Endodermal cell (in vitro differentiated cells): Measurements from ENCODE around the gene BRD2. TPM values are rescaled to one million over a fixed set of nuclear protein-coding genes. Genes with fewer than 3 reads are reported as not detected.

ENCODE experiments used
- DNase-seq: peaks from one replicate; pipeline ENCODE4 v3.0.0-alpha.2; 2017
- H3K27ac ChIP-seq: 2 replicates; pipeline ENCODE4 v1.5.1; 2013; ENCODE audit warnings: mild to moderate bottlenecking, low read depth, low read length, moderate library complexity
- H3K27me3 ChIP-seq: 2 replicates; pipeline ENCODE4 v1.6.1; 2013; ENCODE audit warnings: mild to moderate bottlenecking, low read length, moderate library complexity; ENCODE audit not compliant: insufficient read depth, control insufficient read depth, poor library complexity, severe bottlenecking
- H3K36me3 ChIP-seq: 2 replicates; pipeline ENCODE4 v1.7.0; 2013; ENCODE audit warnings: mild to moderate bottlenecking, low read length, moderate library complexity; ENCODE audit not compliant: control insufficient read depth, insufficient read depth
- H3K4me1 ChIP-seq: one replicate; pipeline ENCODE4 v1.7.0; 2013; ENCODE audit warnings: low read length; ENCODE audit not compliant: control insufficient read depth, insufficient read depth
- H3K4me3 ChIP-seq: 2 replicates; pipeline ENCODE4 v1.5.1; 2013; ENCODE audit warnings: mild to moderate bottlenecking, low read length, moderate library complexity
- H3K9ac ChIP-seq: 2 replicates; pipeline ENCODE4 v1.6.1; 2013; ENCODE audit warnings: mild to moderate bottlenecking, low read length, moderate library complexity; ENCODE audit not compliant: poor library complexity, severe bottlenecking; ENCODE audit errors: extremely low read depth
- H3K9me3 ChIP-seq: 2 replicates; pipeline ENCODE4 v1.6.1; 2013; ENCODE audit warnings: mild to moderate bottlenecking, low read length, moderate library complexity; ENCODE audit not compliant: control insufficient read depth
- H3K27ac Mint-ChIP-seq: 2 replicates; pipeline ENCODE4 v1.8.0; 2020; ENCODE audit warnings: mixed read lengths
- H3K27me3 Mint-ChIP-seq: 2 replicates; pipeline ENCODE4 v1.8.0; 2021; ENCODE audit warnings: mild to moderate bottlenecking, mixed read lengths; ENCODE audit not compliant: insufficient read depth
- H3K36me3 Mint-ChIP-seq: 2 replicates; pipeline ENCODE4 v1.8.0; 2020; ENCODE audit warnings: low read depth, mixed read lengths
- H3K4me1 Mint-ChIP-seq: 2 replicates; pipeline ENCODE4 v1.8.0; 2020; ENCODE audit warnings: mixed read lengths
- H3K4me3 Mint-ChIP-seq: 2 replicates; pipeline ENCODE4 v1.8.0; 2020; ENCODE audit warnings: mild to moderate bottlenecking, moderate library complexity, mixed read lengths
- H3K9me3 Mint-ChIP-seq: 2 replicates; pipeline ENCODE4 v1.8.0; 2020; ENCODE audit warnings: mild to moderate bottlenecking, mixed read lengths
- CTCF ChIP-seq: fragments of 200-600 bp; sonication (generic); conservative IDR thresholded peaks from 2 replicates; pipeline ENCODE4 v1.5.0; 2021; ENCODE audit warnings: antibody characterized with exemption, mild to moderate bottlenecking
- WGBS, 2 experiments: methylation state at CpG; one replicate each; pipeline versions ENCODE4 v1.1.5 to v1.1.7; 2013; ENCODE audit warnings: missing lambda C conversion rate in 2 of 2, mixed read lengths in 1 of 2; ENCODE audit not compliant: insufficient coverage in 1 of 2, insufficient read length in 1 of 2; 5-methylcytosine and 5-hydroxymethylcytosine counted together
- total RNA-seq, 2 donors: library from RNA; stranded (reverse); fragmentation: NEBNext Ultra II Directional in 1 of 2; extraction: Animal tissue kit (Norgen Biotek cat#: 25700) in 1 of 2; gene quantifications; 2 replicates in 1 of 2; 3 replicates in 1 of 2; pipeline ENCODE4 v1.2.1, GENCODE V29; 2021

The BRD2 gene
- total RNA-seq, 2 donors from 2014 or later, result 209 to 233 TPM

- no peaks in the 10 kb centered on the region for H3K9me3 Mint-ChIP-seq
- DNase-seq, result no peak
- Histone ChIP-seq H3K36me3 (no peaks in the 10 kb centered on the region), H3K9ac (no peak overlapping the region), H3K9me3 (no peaks in the 10 kb centered on the region), H3K27me3 (peaks cover 26% of the 10 kb centered on the region), H3K27ac (no peak overlapping the region), H3K4me3 (no peak overlapping the region), H3K4me1 (no peaks in the 10 kb centered on the region)
- no peak overlapping the region for H3K4me3 Mint-ChIP-seq
- WGBS, 2 experiments, result 84 to 96% methylated on average over 4 to 11 of the region's 11 CpGs
- H3K4me1 Mint-ChIP-seq, result peaks cover 14% of the 10 kb centered on the region
- H3K27ac Mint-ChIP-seq, result no peak overlapping the region
- TF ChIP-seq CTCF, result no peak
- H3K36me3 Mint-ChIP-seq, result no peaks in the 10 kb centered on the region
- peaks cover 21% of the 10 kb centered on the region for H3K27me3 Mint-ChIP-seq
Observed at GRCh38 chr6:33021917-33022316, 53.5 kb downstream of the BRD2 start.

GRCh38 chr6:33023536-33023935 lies 55.1 kb downstream of the BRD2 start:
- WGBS, 2 experiments, result 50% methylated on average over 2 of the region's 3 CpGs; no CpG with 5 or more reads in 1 of the 2 experiments
- Histone ChIP-seq H3K27ac (no peak overlapping the region), H3K36me3 (no peaks in the 10 kb centered on the region), H3K4me3 (no peak overlapping the region), H3K9me3 (no peaks in the 10 kb centered on the region), H3K4me1 (no peaks in the 10 kb centered on the region), H3K27me3 (peaks cover 33% of the 10 kb centered on the region), H3K9ac (no peak overlapping the region)
- Mint-ChIP-seq H3K27ac (no peak overlapping the region), H3K4me3 (no peak overlapping the region), H3K27me3 (peaks cover 21% of the 10 kb centered on the region), H3K4me1 (no peaks in the 10 kb centered on the region), H3K36me3 (no peaks in the 10 kb centered on the region), H3K9me3 (no peaks in the 10 kb centered on the region)
- DNase-seq, result no peak
- no peak for TF ChIP-seq CTCF

GRCh38 chr6:33024521-33024920 lies 56.1 kb downstream of the BRD2 start:
- H3K36me3 Mint-ChIP-seq, result no peaks in the 10 kb centered on the region
- no peak overlapping the region for H3K4me3 Mint-ChIP-seq
- no peaks in the 10 kb centered on the region for H3K4me1 ChIP-seq
- no peaks in the 10 kb centered on the region for H3K36me3 ChIP-seq
- H3K27me3 Mint-ChIP-seq, result peaks cover 22% of the 10 kb centered on the region
- no peak overlapping the region for H3K9ac ChIP-seq
- H3K27ac Mint-ChIP-seq, result no peak overlapping the region
- H3K9me3 ChIP-seq, result no peaks in the 10 kb centered on the region
- no peaks in the 10 kb centered on the region for H3K9me3 Mint-ChIP-seq
- no peak for DNase-seq
- no peak overlapping the region for H3K27ac ChIP-seq
- no peak overlapping the region for H3K4me3 ChIP-seq
- H3K27me3 ChIP-seq, result peaks cover 31% of the 10 kb centered on the region
- no peak for TF ChIP-seq CTCF
- H3K4me1 Mint-ChIP-seq, result no peaks in the 10 kb centered on the region
